ENCODE results near the gene ANO4.
"Not testable (repeated sequence)": the region's sequence is repeated elsewhere in the genome, so short reads cannot be mapped to it uniquely, and the experiment has no call there.

The ANO4 gene

GRCh38 chr12:101089271-101089670 lies 294.7 kb downstream of the ANO4 start:
- H3K27ac ChIP-seq, result no peak overlapping the region
- H4K20me1 ChIP-seq, result no peaks in the 10 kb centered on the region
- no peaks in the 10 kb centered on the region for H3K27me3 ChIP-seq
- no peak for TF ChIP-seq Cebpa-rat (IDR thresholded peaks at IDR 0.05)
- H3K36me3 ChIP-seq, result no peaks in the 10 kb centered on the region
- H3K9me3 ChIP-seq, result no peaks in the 10 kb centered on the region
- no peaks in the 10 kb centered on the region for H3K4me1 ChIP-seq
- no peak overlapping the region for H3K4me3 ChIP-seq
- H3K9ac ChIP-seq, result no peak overlapping the region
- no peak overlapping the region for H3K4me2 ChIP-seq

- not testable (repeated sequence) for H3K9me3 ChIP-seq, H3K27me3 ChIP-seq, H3K36me3 ChIP-seq, H4K20me1 ChIP-seq, H3K27ac ChIP-seq, H3K4me1 ChIP-seq, H3K4me3 ChIP-seq, H3K4me2 ChIP-seq, H3K9ac ChIP-seq
These were observed 295.6 kb downstream of the ANO4 start for GRCh38 chr12:101090222-101090621.

GRCh38 chr12:101097829-101098580 lies 303.4 kb downstream of the ANO4 start:
- Histone ChIP-seq H3K9me3 (no peaks in the 10 kb centered on the region), H3K9ac (no peak overlapping the region), H3K4me2 (no peak overlapping the region), H3K4me1 (no peaks in the 10 kb centered on the region), H3K27me3 (no peaks in the 10 kb centered on the region), H3K36me3 (no peaks in the 10 kb centered on the region), H3K4me3 (no peak overlapping the region), H3K27ac (no peak overlapping the region), H4K20me1 (no peaks in the 10 kb centered on the region)
- no peak for TF ChIP-seq Cebpa-rat (IDR thresholded peaks at IDR 0.05)

GRCh38 chr12:101107032-101107763 lies 312.6 kb downstream of the ANO4 start:
- Histone ChIP-seq H3K4me3 (no peak overlapping the region), H3K4me2 (no peak overlapping the region), H3K9me3 (peaks cover 4% of the 10 kb centered on the region), H3K27me3 (no peaks in the 10 kb centered on the region), H3K4me1 (no peaks in the 10 kb centered on the region), H3K27ac (no peak overlapping the region), H4K20me1 (no peaks in the 10 kb centered on the region), H3K36me3 (no peaks in the 10 kb centered on the region), H3K9ac (no peak overlapping the region)
- TF ChIP-seq Cebpa-rat (IDR thresholded peaks at IDR 0.05), result no peak

GRCh38 chr12:101108130-101108529 lies 313.6 kb downstream of the ANO4 start:
- no peak overlapping the region for H3K4me3 ChIP-seq
- H3K9me3 ChIP-seq, result peaks cover 4% of the 10 kb centered on the region
- no peak overlapping the region for H3K9ac ChIP-seq
- no peak for TF ChIP-seq Cebpa-rat (IDR thresholded peaks at IDR 0.05)
- H3K27me3 ChIP-seq, result no peaks in the 10 kb centered on the region
- no peak overlapping the region for H3K27ac ChIP-seq
- no peak overlapping the region for H3K4me2 ChIP-seq
- H3K36me3 ChIP-seq, result no peaks in the 10 kb centered on the region
- no peaks in the 10 kb centered on the region for H3K4me1 ChIP-seq
- no peaks in the 10 kb centered on the region for H4K20me1 ChIP-seq

GRCh38 chr12:101110866-101111265 lies 316.3 kb downstream of the ANO4 start:
- no peak overlapping the region for H3K4me3 ChIP-seq
- H4K20me1 ChIP-seq, result no peaks in the 10 kb centered on the region
- no peak overlapping the region for H3K27ac ChIP-seq
- no peak for TF ChIP-seq Cebpa-rat (IDR thresholded peaks at IDR 0.05)
- H3K9ac ChIP-seq, result no peak overlapping the region
- no peaks in the 10 kb centered on the region for H3K27me3 ChIP-seq
- no peak overlapping the region for H3K4me2 ChIP-seq
- no peaks in the 10 kb centered on the region for H3K36me3 ChIP-seq
- H3K4me1 ChIP-seq, result no peaks in the 10 kb centered on the region
- H3K9me3 ChIP-seq, result no peaks in the 10 kb centered on the region

GRCh38 chr12:101111441-101111840 lies 316.9 kb downstream of the ANO4 start:
- no peak overlapping the region for H3K4me3 ChIP-seq
- no peak for TF ChIP-seq Cebpa-rat (IDR thresholded peaks at IDR 0.05)
- H3K9ac ChIP-seq, result no peak overlapping the region
- H3K27me3 ChIP-seq, result no peaks in the 10 kb centered on the region
- H3K4me2 ChIP-seq, result no peak overlapping the region
- H4K20me1 ChIP-seq, result no peaks in the 10 kb centered on the region
- no peak overlapping the region for H3K27ac ChIP-seq
- no peaks in the 10 kb centered on the region for H3K9me3 ChIP-seq
- H3K4me1 ChIP-seq, result no peaks in the 10 kb centered on the region
- H3K36me3 ChIP-seq, result no peaks in the 10 kb centered on the region

GRCh38 chr12:101115326-101115725 lies 320.8 kb downstream of the ANO4 start:
- Histone ChIP-seq H3K36me3 (no peaks in the 10 kb centered on the region), H4K20me1 (no peaks in the 10 kb centered on the region), H3K4me2 (no peak overlapping the region), H3K4me3 (no peak overlapping the region), H3K27ac (no peak overlapping the region), H3K27me3 (no peaks in the 10 kb centered on the region), H3K9me3 (no peaks in the 10 kb centered on the region), H3K4me1 (no peaks in the 10 kb centered on the region), H3K9ac (no peak overlapping the region)
- no peak for TF ChIP-seq Cebpa-rat (IDR thresholded peaks at IDR 0.05)

- Histone ChIP-seq H3K36me3 (no peaks in the 10 kb centered on the region), H3K9me3 (no peaks in the 10 kb centered on the region), H3K4me1 (no peaks in the 10 kb centered on the region), H3K27me3 (no peaks in the 10 kb centered on the region), H3K27ac (no peak overlapping the region), H3K4me3 (no peak overlapping the region), H3K4me2 (no peak overlapping the region), H3K9ac (no peak overlapping the region), H4K20me1 (no peaks in the 10 kb centered on the region)
- no peak for TF ChIP-seq Cebpa-rat (IDR thresholded peaks at IDR 0.05)
These were observed 322.3 kb downstream of the ANO4 start for GRCh38 chr12:101116911-101117310.

- Histone ChIP-seq H3K9ac (no peak overlapping the region), H3K36me3 (no peaks in the 10 kb centered on the region), H3K27ac (no peak overlapping the region), H3K4me3 (no peak overlapping the region), H3K9me3 (no peaks in the 10 kb centered on the region), H4K20me1 (no peaks in the 10 kb centered on the region), H3K4me2 (no peak overlapping the region), H3K4me1 (no peaks in the 10 kb centered on the region), H3K27me3 (no peaks in the 10 kb centered on the region)
- no peak for TF ChIP-seq Cebpa-rat (IDR thresholded peaks at IDR 0.05)
These were observed 323.3 kb downstream of the ANO4 start for GRCh38 chr12:101117842-101118241.
